Bronchial epithelial cell (primary cell): ENCODE data around the gene NBEA. TPM values are rescaled to one million over a fixed set of nuclear protein-coding genes. Genes with fewer than 3 reads are reported as not detected.
A peak's percentile ranks its signal among the peaks of the same experiment; 100 is the strongest.

Experiments
- DNase-seq: peaks from one replicate; pipeline ENCODE4 v3.0.0-alpha.2; 2010; ENCODE audit warnings: low read depth
- FAIRE-seq: peaks from 2 replicates; lab custom pipeline; 2011; peaks lifted over from hg19 to GRCh38; lab: Jason Lieb, UNC
- H3K27me3 ChIP-seq: 2 replicates; pipeline ENCODE4 v1.5.1; 2011; ENCODE audit warnings: low read length; ENCODE audit not compliant: control insufficient read depth, insufficient read depth
- H3K36me3 ChIP-seq: 2 replicates; pipeline ENCODE4 v1.5.1; 2011; ENCODE audit warnings: low read length; ENCODE audit not compliant: control insufficient read depth, insufficient read depth
- H3K4me3 ChIP-seq: 2 replicates; pipeline ENCODE4 v1.5.1; 2011; ENCODE audit warnings: mild to moderate bottlenecking, low read depth, low read length, control low read depth
- total RNA-seq: library from RNA; depleted of rRNA; stranded (reverse); fragments of >200 nt; gene quantifications from 2 replicates; pipeline ENCODE4 v1.2.1, GENCODE V29; 2014
- TF ChIP-seq, protein P1 (sequence below): IDR thresholded peaks from 2 replicates; pipeline ENCODE4 v1.5.1; 2011; ENCODE audit warnings: mild to moderate bottlenecking, moderate library complexity, low read length, control low read depth, inconsistent platforms; ENCODE audit not compliant: insufficient read depth, severe bottlenecking

The NBEA gene
- total RNA-seq, 1 donor from 2014 or later: 0.53 TPM

DNA sequence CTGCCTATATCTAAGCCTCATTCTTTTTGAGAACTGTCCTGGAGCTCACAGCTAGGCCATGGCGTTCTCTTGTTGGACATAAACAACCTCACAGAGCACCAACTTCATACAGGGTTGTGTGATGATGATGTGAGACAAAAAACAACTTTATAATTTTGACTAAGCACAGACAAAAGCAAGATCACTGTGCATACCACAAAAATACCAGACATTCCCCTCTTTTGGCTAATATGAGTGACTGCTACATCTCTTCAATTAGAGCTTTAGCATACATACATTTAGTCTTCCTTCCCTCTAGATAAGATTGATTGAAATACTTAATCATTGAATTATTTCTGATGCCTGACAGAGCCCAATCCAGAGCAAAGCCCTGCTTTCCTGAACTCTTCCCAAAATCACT is 526.1 kb downstream of the NBEA start:
- Histone ChIP-seq H3K4me3 (no peak overlapping the region), H3K36me3 (no peaks in the 10 kb centered on the region)
- no peak for FAIRE-seq

DNA sequence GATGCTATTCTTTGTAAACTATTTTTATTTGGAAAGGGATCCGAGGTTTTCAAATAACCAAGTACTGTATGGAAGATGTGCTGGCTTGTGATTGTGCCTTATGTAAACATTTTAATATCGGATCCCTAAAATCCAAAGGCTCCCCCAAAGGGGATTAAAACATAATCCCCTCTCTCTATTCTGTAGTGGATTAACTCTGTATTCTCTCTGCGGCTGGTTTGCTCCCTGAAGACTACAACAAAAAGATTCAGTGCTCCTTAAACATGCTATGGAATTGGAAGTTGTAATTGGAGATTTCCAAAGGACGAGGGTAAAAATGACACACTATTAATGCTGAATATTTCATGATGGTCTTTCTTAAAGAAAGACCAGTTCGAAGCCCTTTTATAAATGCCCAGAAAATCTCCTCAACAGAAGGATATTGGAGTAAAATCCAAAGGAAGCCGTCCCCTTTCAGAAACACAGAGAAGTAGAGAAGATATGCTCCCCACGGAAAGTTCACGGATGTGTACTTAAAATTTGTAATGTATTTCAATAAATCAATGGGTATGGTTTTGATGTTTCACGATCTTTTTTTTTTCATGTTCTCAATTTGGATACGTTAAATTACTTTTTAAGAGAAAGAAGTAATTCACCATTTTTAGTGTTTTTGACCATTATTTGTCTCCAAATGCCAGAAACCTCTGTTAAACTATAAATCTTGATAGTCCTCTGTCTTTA is 527.9 kb downstream of the NBEA start:
- no peak for DNase-seq
- TF ChIP-seq, protein P1, sequence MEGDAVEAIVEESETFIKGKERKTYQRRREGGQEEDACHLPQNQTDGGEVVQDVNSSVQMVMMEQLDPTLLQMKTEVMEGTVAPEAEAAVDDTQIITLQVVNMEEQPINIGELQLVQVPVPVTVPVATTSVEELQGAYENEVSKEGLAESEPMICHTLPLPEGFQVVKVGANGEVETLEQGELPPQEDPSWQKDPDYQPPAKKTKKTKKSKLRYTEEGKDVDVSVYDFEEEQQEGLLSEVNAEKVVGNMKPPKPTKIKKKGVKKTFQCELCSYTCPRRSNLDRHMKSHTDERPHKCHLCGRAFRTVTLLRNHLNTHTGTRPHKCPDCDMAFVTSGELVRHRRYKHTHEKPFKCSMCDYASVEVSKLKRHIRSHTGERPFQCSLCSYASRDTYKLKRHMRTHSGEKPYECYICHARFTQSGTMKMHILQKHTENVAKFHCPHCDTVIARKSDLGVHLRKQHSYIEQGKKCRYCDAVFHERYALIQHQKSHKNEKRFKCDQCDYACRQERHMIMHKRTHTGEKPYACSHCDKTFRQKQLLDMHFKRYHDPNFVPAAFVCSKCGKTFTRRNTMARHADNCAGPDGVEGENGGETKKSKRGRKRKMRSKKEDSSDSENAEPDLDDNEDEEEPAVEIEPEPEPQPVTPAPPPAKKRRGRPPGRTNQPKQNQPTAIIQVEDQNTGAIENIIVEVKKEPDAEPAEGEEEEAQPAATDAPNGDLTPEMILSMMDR: no peak
- FAIRE-seq: no peak
- Histone ChIP-seq H3K36me3 (no peaks in the 10 kb centered on the region), H3K4me3 (no peak overlapping the region), H3K27me3 (peaks cover 2% of the 10 kb centered on the region)

More for the DNA sequence above, 526.1 kb downstream of the NBEA start:
- TF ChIP-seq, protein P1: no peak
- peaks cover 2% of the 10 kb centered on the region for H3K27me3 ChIP-seq
- DNase-seq: no peak

DNA sequence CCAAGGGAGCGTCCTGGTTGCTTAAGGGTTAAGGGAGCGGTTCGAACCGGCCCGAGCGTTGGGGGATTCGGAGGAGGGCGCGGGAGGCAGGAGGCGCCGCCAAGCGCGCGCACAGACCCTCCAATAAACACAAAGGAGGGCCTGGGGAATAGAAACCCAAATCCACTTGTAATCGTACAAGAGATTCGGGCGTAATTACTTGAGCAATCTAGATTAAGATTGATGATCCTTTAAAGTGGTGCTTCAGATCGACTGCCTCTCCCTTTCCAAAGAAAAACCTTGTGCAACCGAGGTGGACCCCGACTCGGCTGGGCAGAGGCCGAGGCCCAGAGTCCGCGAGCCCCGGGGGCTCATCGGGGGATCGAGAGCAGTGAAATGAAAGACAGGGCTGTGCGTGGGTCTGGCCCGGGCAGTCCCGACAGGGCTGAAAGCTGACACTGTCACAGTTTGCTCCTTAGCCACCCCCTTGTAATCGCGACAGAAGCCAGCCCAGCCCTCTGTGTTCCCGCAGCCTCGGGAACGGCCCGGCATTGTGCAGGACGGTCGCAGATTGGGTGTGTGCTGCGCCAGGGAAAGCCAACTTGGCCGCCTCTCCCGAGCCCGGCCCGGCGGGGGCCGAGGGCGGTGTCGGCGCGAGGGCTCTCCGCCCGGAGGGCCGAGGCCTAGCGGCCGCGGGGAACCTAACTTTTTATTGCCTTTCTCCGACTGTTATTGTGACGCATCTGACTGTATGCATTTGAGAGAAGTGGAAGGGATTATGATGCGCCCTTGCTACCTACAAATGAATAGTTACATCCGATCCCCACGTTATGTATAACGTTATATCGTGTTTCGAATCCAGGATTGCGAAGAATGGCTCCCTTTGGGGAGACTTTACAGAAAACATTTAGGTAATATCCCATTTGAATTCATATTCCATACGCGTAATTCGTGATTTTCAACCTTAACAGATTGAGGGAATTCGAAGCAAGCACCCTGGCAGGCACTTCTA is 528.9 kb downstream of the NBEA start:
- Histone ChIP-seq H3K27me3 (peaks cover 2% of the 10 kb centered on the region), H3K4me3 (peak overlapping the region; percentile 29), H3K36me3 (no peaks in the 10 kb centered on the region)
- DNase-seq: no peak
- TF ChIP-seq, protein P1: no peak
- FAIRE-seq: no peak

DNA sequence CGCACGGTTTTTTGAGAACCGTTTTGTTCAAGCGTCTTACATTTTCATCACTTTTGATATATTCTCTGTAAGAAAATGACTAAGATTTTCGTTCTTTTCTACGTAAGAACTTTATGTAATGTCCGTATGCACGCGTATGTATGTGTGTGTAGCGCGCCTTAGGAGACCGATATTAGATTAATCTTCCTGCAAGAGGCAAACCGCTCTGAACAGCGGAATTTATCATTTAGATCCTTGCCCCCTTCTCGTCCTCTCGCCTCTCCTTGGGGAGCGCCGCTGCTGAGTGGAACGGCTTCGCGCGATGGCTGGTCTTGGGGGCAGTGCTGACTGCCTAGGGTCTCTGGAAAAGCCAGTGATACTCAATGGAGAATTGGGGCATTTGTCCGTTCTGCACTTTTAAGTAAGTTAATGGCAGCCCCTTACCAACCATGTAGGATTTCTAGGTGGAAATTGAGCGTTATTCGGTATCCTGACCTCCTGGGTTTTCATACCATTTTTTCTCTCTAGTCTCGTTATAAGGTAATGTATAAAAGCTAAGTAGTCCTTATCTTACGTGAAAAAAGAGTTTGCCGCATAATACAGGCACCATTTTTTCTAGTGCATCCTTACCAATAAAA is 529.7 kb downstream of the NBEA start:
- TF ChIP-seq, protein P1: no peak
- no peak overlapping the region for H3K4me3 ChIP-seq
- DNase-seq (no peak), FAIRE-seq (no peak)
- H3K36me3 ChIP-seq: no peaks in the 10 kb centered on the region
- peaks cover 2% of the 10 kb centered on the region for H3K27me3 ChIP-seq

DNA sequence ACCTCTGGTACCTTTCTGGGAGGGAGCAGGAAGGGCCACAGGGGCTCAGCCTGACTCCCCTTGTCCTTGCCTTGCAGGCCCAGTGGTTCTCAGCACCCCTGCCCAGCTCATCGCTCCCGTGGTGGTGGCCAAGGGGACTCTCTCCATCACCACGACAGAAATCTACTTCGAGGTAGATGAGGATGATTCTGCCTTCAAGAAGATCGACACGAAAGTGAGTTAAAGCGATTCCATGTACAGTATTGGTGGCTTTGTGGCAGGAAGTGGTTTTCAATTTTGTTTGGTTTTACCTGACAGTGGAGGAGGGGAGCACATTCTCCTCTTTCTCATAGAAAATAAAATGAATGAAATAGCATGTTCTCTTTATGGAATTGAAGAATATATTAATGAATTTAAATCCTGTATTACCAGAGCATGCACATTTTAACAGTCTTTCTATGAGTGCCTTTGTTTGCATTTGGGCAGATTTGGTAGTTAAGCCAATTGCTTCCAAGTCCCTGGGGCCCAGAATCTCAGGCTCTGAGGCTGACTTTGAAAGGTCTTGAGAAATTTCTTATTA is 530.3 kb downstream of the NBEA start:
- no peak for DNase-seq
- TF ChIP-seq, protein P1: no peak
- FAIRE-seq: no peak
- Histone ChIP-seq H3K36me3 (no peaks in the 10 kb centered on the region), H3K27me3 (peaks cover 2% of the 10 kb centered on the region), H3K4me3 (no peak overlapping the region)
